GM18511 (cell line): ENCODE data around the gene CNNM1.

Experiments
- ATAC-seq: cut with Tn5 transposase; IDR thresholded peaks from one replicate; pipeline ENCODE4 v1.9.1; 2021; ENCODE audit warnings: mild to moderate bottlenecking, moderate library complexity; ENCODE audit not compliant: unreplicated experiment

CNNM1 gene

GRCh38 chr10:99370993-99371392 lies 41.8 kb downstream of the CNNM1 start:
- ATAC-seq = peak; percentile 97

GRCh38 chr10:99372546-99373271 lies 43.6 kb downstream of the CNNM1 start:
- ATAC-seq = no peak

- ATAC-seq = no peak
Measured at GRCh38 chr10:99374526-99374925, 45.4 kb downstream of the CNNM1 start.

GRCh38 chr10:99374972-99375371 lies 45.8 kb downstream of the CNNM1 start:
- no peak for ATAC-seq

GRCh38 chr10:99375426-99375825 lies 46.3 kb downstream of the CNNM1 start:
- ATAC-seq = no peak

- no peak for ATAC-seq
Measured at GRCh38 chr10:99382176-99382575, 53.0 kb downstream of the CNNM1 start.

- ATAC-seq = no peak
Measured at GRCh38 chr10:99387071-99387470, 57.9 kb downstream of the CNNM1 start.

- no peak for ATAC-seq
Measured at GRCh38 chr10:99387541-99387940, 58.4 kb downstream of the CNNM1 start.

- no peak for ATAC-seq
Measured at GRCh38 chr10:99389729-99390480, 60.7 kb downstream of the CNNM1 start.

- ATAC-seq = no peak
Measured at GRCh38 chr10:99391346-99391745, 62.2 kb downstream of the CNNM1 start.

- no peak for ATAC-seq
Measured at GRCh38 chr10:99393036-99393435, 63.9 kb downstream of the CNNM1 start.

- ATAC-seq = no peak
Measured at GRCh38 chr10:99393683-99394082, 64.5 kb downstream of the CNNM1 start.

GRCh38 chr10:99394256-99394655 lies 65.1 kb downstream of the CNNM1 start:
- ATAC-seq = no peak

- no peak for ATAC-seq
Measured at GRCh38 chr10:99394761-99395386, 65.7 kb downstream of the CNNM1 start.

- no peak for ATAC-seq
Measured at GRCh38 chr10:99395750-99396445, 66.7 kb downstream of the CNNM1 start.

GRCh38 chr10:99396471-99396870 lies 67.3 kb downstream of the CNNM1 start:
- no peak for ATAC-seq

GRCh38 chr10:99399664-99400063 lies 70.5 kb downstream of the CNNM1 start:
- ATAC-seq = no peak

- ATAC-seq = no peak
Measured at GRCh38 chr10:99403674-99404073, 74.5 kb downstream of the CNNM1 start.

- ATAC-seq = no peak
Measured at GRCh38 chr10:99406149-99406548, 77.0 kb downstream of the CNNM1 start.

- no peak for ATAC-seq
Measured at GRCh38 chr10:99410146-99410545, 81.0 kb downstream of the CNNM1 start.

GRCh38 chr10:99410876-99411275 lies 81.7 kb downstream of the CNNM1 start:
- no peak for ATAC-seq
